ENCODE data around the gene FBXL7.

Gene FBXL7

GRCh38 chr5:15545082-15545481, 45.1 kb downstream of the FBXL7 start:
- no peak for DNase-seq

- DNase-seq = no peak
These were observed 47.4 kb downstream of the FBXL7 start for GRCh38 chr5:15547261-15547839.

DNA sequence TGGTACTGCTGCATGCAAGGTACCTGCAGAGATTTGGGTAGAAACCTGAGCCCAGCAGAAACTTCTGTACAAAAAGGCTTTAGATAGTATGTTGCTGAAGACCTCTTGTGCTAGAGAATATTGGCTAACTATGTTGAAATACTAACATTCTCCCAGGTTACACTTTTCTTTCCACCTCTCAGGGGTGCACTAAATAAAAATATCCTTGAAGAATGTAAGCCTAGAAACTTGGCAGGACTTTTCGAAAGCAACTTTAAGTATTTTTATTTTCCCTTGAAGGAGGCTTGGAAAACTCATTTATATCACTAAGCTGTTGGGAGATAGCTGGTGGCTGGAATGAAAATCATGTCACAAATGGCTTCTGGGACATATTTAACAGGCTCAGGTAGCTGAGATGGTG, 50.0 kb downstream of the FBXL7 start:
- DNase-seq = no peak

DNA sequence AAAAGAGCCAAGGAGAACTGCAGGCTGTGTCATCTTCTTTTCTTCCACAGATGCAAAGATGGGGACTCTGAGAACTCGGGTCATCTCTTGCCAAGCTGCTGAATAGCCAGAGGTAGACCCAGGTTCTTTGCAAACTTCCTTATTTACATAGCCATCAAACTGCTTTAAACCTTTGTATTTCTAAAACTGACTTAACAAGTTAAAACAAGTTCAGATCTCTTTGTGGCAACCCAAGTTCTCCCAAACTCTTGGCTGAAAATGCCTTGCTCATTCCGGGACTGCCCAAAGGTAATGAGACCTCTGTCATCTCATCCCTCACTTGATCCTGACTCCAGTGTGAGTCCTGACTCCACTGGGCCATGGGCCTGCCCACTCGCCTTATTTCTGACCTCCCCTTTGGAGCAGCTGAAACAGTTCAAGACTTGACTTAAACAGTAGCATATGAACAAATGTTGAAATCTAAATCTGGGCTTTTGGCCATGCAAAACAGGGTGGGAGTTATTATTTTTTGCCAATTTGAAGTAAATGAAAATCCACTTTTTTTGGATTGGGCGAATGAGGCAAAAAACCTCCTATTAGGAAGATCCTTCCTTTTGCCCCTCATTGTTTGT, 50.6 kb downstream of the FBXL7 start:
- DNase-seq = no peak

- no peak for DNase-seq
These were observed 51.1 kb downstream of the FBXL7 start for GRCh38 chr5:15551113-15551504.

GRCh38 chr5:15554542-15554941, 54.6 kb downstream of the FBXL7 start:
- DNase-seq = no peak

GRCh38 chr5:15555176-15555575, 55.2 kb downstream of the FBXL7 start:
- DNase-seq = no peak

- no peak for DNase-seq
These were observed 58.3 kb downstream of the FBXL7 start for GRCh38 chr5:15558240-15558639.

DNA sequence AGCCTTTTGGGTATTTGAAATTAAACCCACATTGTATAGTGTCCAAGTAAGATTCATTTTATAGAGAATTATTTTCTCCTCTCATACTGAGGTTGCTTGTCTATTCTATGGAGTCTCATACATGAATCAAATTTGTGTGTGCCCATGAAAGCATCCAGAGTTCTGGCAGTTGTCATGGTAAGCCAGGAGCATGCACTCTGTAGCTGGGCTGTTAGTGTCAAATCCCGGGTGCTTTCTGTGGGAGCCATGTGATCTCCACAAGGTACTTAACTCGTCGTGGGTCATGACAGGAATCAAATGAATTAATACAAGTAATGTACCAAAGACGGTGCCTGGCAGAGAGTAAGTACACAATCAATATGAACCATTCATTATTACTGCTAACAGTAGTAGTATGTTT, 58.7 kb downstream of the FBXL7 start:
- DNase-seq = no peak

DNA sequence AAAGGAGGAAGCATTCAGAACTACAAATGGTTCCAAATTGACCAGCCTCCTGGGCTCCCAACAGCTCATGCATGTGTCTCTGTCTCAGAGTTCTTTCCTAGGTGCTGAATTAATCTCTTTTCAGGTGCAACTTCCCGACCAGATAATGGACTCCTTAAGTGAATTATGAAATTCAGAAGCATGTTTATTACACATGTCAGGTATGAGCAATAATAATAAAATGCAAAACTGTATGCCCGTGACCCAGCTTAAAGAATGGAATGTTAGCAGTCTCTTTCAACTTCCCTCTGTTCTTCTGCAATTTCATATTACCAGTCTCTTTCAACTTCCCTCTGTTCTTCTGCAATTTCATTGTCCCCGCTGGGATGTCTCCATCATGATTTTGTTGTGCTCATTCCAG, 60.4 kb downstream of the FBXL7 start:
- DNase-seq = peak; percentile 57

DNA sequence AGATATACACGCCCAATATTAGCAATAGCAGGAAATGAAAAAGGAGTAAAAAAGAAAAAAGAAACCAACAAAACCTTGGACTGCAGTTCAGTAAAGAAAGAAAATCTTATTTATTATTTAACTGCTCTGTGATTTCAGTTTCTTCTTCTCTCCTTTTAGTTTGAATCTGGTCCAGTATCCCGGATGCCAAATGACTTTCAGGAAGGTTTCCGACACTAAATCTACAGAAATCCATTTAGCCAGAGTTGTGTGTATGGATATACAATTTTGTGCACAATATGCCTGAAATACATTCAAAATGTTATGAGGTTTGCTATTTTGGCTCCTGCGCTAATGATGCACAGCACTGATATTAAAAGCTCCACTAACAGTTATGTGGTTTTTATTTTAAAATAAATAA, 64.5 kb downstream of the FBXL7 start:
- no peak for DNase-seq

- DNase-seq = no peak
These were observed 65.0 kb downstream of the FBXL7 start for GRCh38 chr5:15564957-15565356.

- DNase-seq = no peak
These were observed 66.3 kb downstream of the FBXL7 start for GRCh38 chr5:15566306-15566705.

GRCh38 chr5:15566789-15567188, 66.8 kb downstream of the FBXL7 start:
- no peak for DNase-seq

DNA sequence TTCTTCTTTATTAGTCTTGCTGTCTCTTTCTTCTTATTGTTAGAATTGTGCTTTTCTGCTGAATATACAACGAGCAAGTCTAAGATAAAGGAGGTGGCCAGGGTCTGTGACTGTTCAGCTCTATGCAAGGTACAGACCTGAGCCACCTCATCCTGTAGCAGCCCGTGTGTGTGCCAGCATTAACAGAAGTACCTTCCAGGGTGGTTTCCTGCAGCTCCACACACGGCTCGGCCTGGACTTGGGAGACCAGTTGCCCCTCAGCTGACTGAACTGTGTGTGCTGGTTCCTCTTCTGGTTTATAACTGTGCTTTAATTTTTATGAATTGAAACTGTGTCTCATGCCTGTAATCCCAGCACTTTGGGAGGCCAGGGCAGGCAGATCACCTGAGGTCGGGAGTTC, 70.5 kb downstream of the FBXL7 start:
- DNase-seq = no peak

- DNase-seq = no peak
These were observed 71.1 kb downstream of the FBXL7 start for GRCh38 chr5:15571081-15571480.

GRCh38 chr5:15571618-15572017, 71.6 kb downstream of the FBXL7 start:
- DNase-seq = no peak

GRCh38 chr5:15573590-15573989, 73.6 kb downstream of the FBXL7 start:
- DNase-seq = no peak

DNA sequence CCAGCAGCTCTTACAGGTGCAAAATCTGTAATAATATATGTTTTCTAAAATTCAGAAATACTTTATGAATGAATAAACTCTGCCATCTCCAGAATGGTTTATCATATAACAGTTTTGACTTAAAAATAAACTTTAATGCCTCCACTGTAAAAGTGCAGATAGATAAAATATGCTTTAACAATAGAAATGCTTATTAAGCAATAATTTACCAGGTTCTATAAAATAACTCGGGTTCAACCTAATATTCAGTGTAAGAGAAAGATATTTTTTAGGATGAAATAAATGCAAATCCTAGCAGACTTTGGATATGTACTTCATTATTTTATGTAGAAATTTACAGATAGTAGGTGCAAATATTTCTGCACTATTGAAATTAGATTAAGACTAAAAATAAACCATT, 74.1 kb downstream of the FBXL7 start:
- no peak for DNase-seq

DNA sequence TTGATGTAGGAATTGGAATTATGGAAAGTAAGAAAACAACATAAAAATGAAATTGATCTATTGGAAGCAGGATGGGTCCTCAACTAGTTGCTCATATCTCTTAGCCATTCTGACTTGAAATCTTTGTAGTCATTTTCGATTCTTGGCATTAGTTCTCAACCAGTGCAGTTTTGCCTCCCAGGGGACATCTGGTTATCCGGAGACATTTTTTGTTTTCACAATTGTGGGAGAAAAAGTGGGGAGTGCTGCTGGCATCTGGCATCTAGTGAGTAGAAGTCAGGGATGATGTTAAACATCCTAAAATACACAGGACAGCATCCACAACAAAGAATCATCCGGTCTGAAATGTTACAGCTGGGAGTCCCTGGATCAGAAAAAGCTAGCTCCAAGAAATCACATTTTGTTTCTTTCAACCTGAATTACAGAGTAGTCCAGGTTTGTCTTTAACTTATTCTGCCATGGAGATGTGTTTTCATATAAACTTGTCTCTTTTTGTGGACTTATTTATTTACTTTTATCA, 74.9 kb downstream of the FBXL7 start:
- DNase-seq = no peak

DNA sequence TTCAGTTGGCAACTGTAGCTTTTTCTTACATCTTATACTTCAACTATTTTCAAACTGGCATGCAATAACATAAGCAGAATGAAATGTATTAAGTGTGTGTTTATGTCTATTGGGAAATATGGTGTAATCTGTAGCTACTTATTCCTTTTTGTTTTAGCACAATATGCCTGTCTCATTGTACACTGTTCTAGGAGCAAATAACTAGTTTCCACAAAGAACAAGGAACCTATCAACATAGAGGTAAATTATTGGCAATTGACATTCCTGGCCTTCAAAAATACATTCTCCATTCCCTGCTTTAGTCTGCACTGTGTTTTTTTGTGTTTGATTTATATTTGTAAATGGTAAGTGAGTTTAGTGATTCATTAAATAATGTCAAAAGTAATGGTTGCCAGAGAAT, 75.7 kb downstream of the FBXL7 start:
- no peak for DNase-seq

DNA sequence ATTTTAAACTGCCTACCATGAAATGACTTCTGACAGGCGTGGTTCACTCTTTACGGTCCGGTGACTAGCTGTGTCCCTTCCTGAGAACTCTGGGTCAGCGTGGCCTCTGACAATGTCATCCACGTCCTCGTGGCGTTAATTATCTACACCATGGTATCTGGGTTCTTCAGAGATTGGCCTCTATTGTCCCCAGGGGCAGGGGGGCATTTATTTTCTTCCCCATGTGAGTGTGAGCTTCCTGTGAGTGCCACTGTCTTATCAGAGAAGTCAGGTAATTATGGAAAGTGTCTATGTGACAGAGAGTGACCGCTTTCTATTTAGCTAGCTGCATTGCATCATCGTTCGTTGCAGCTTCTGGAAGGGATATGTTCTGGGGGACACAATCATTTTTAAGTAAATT, 77.2 kb downstream of the FBXL7 start:
- DNase-seq = no peak

- no peak for DNase-seq
These were observed 77.9 kb downstream of the FBXL7 start for GRCh38 chr5:15577831-15578230.

GRCh38 chr5:15579193-15579990, 79.4 kb downstream of the FBXL7 start:
- no peak for DNase-seq

All from NCI-H226 (cell line).